Small intestine (tissue), 7 donors: ENCODE results near the gene LGMN. TPM values are rescaled to one million over a fixed set of nuclear protein-coding genes. Genes with fewer than 3 reads are reported as not detected.

Source experiments
- DNase-seq, 2 donors: peaks; one replicate each; pipeline versions ENCODE4 v3.0.0 to v3.0.0-alpha.2; 2013
- FAIRE-seq: peaks from 2 replicates; lab custom pipeline; 2012; peaks lifted over from hg19 to GRCh38; lab: Jason Lieb, UNC
- H3K27ac ChIP-seq, 3 donors: one replicate each; pipeline ENCODE4 v1.5.1; 2013; ENCODE audit warnings: low read length in 2 of 3, mild to moderate bottlenecking in 2 of 3, control low read depth in 1 of 3, inconsistent platforms in 1 of 3, low read depth in 1 of 3, moderate library complexity in 1 of 3
- H3K27me3 ChIP-seq, 3 donors: one replicate each; pipeline ENCODE4 v1.6.1; 2013; ENCODE audit warnings: low read length in 3 of 3, inconsistent platforms in 1 of 3; ENCODE audit not compliant: control insufficient read depth in 3 of 3, insufficient read depth in 3 of 3
- H3K36me3 ChIP-seq, 3 donors: one replicate each; pipeline ENCODE4 v1.6.1; 2013; ENCODE audit warnings: low read length in 3 of 3, inconsistent platforms in 1 of 3, low read depth in 1 of 3, mild to moderate bottlenecking in 1 of 3, moderate library complexity in 1 of 3; ENCODE audit not compliant: control insufficient read depth in 3 of 3, insufficient read depth in 2 of 3
- H3K4me1 ChIP-seq, 3 donors: one replicate each; pipeline ENCODE4 v1.6.1; 2013; ENCODE audit warnings: low read length in 2 of 3, inconsistent platforms in 1 of 3, low read depth in 1 of 3, mild to moderate bottlenecking in 1 of 3, moderate library complexity in 1 of 3; ENCODE audit not compliant: control insufficient read depth in 3 of 3, insufficient read depth in 2 of 3
- H3K4me3 ChIP-seq, 3 donors: one replicate each; pipeline ENCODE4 v1.5.1; 2013; ENCODE audit warnings: low read length in 3 of 3, control low read depth in 1 of 3, inconsistent platforms in 1 of 3, low read depth in 1 of 3, mild to moderate bottlenecking in 1 of 3, moderate library complexity in 1 of 3
- H3K9me3 ChIP-seq, 2 donors: one replicate each; pipeline ENCODE4 v1.6.1; 2013; ENCODE audit warnings: low read depth in 1 of 2, low read length in 1 of 2; ENCODE audit not compliant: control insufficient read depth in 2 of 2, insufficient read depth in 1 of 2
- WGBS, 3 donors: extraction: QIAGEN DNeasy Blood & Tissue Kit; methylation state at CpG; one replicate each; pipeline ENCODE4 v1.1.7; 2013; 5-methylcytosine and 5-hydroxymethylcytosine counted together
- polyA plus RNA-seq, 4 donors: library from polyadenylated mRNA; stranded (reverse) in 3 of 4; unstranded in 1 of 4; fragments of 200-250 nt in 3 of 4; fragments of 120-200 nt in 1 of 4; gene quantifications; one replicate each; pipeline versions ENCODE4 v1.2.1 to v1.2.3, GENCODE V29; 2013
- donor health status: healthy with polysubstance abuse.
- donor health status: control.
- donor health status: control.
- donor health status: Bipolar disorder and iron deficiency.
- donor health status: healthy.

LGMN gene
- polyA plus RNA-seq, 4 donors: 57.8 to 386 (median 62.3) TPM

GRCh38 chr14:92728759-92729364, 19.6 kb downstream of the LGMN start:
- Histone ChIP-seq H3K27ac (peak overlapping the region in 2 of 3 donors; percentile 14 to 37), H3K9me3 (peaks cover 0 to 11% of the 10 kb centered on the region in 2 donors), H3K4me1 (peaks cover 2 to 9% (median 7%) of the 10 kb centered on the region in 3 donors), H3K27me3 (no peaks in the 10 kb centered on the region), H3K4me3 (no peak overlapping the region), H3K36me3 (peaks cover 0 to 69% (median 0%) of the 10 kb centered on the region in 3 donors)
- FAIRE-seq (no peak), DNase-seq (peak in 1 of 2 donors; percentile 85)
- 3 to 51% (median 27%) methylated on average over 6 to 8 of the region's 8 CpGs for WGBS, 3 donors

- DNase-seq: no peak
- peaks cover 2 to 9% (median 7%) of the 10 kb centered on the region in 3 donors for H3K4me1 ChIP-seq
- peak overlapping the region; percentile 64 to 96 (median 91) for H3K27ac ChIP-seq
- H3K9me3 ChIP-seq: peaks cover 0 to 8% of the 10 kb centered on the region in 2 donors
- no peaks in the 10 kb centered on the region for H3K27me3 ChIP-seq
- peaks cover 0 to 62% (median 0%) of the 10 kb centered on the region in 3 donors for H3K36me3 ChIP-seq
- H3K4me3 ChIP-seq: no peak overlapping the region
- no peak for FAIRE-seq
- WGBS, 3 donors: 82 to 85% (median 85%) methylated on average over 8 of the region's 8 CpGs
Measured at GRCh38 chr14:92726933-92727262, 21.5 kb downstream of the LGMN start.

- Histone ChIP-seq H3K36me3 (peaks cover 0 to 60% (median 0%) of the 10 kb centered on the region in 3 donors), H3K27ac (peak overlapping the region; percentile 64 to 96 (median 91)), H3K27me3 (no peaks in the 10 kb centered on the region), H3K4me1 (peaks cover 2 to 9% (median 7%) of the 10 kb centered on the region in 3 donors), H3K9me3 (peaks cover 0 to 5% of the 10 kb centered on the region in 2 donors), H3K4me3 (no peak overlapping the region)
- DNase-seq (peak; percentile 72 to 92), FAIRE-seq (no peak)
- 34 to 63% (median 44%) methylated on average over 12 of the region's 12 CpGs for WGBS, 3 donors
Measured at GRCh38 chr14:92726135-92726932, 22.1 kb downstream of the LGMN start.

GRCh38 chr14:92724516-92725340, 23.7 kb downstream of the LGMN start:
- FAIRE-seq: no peak
- peak overlapping the region; percentile 14 to 36 (median 16) for H3K27ac ChIP-seq
- 45 to 90% (median 53%) methylated on average over 14 of the region's 14 CpGs for WGBS, 3 donors
- H3K36me3 ChIP-seq: peaks cover 0 to 57% (median 0%) of the 10 kb centered on the region in 3 donors
- no peaks in the 10 kb centered on the region for H3K27me3 ChIP-seq
- H3K4me1 ChIP-seq: peaks cover 2 to 20% (median 7%) of the 10 kb centered on the region in 3 donors
- H3K4me3 ChIP-seq: no peak overlapping the region
- peak; percentile 41 to 59 for DNase-seq
- peaks cover 0 to 5% of the 10 kb centered on the region in 2 donors for H3K9me3 ChIP-seq

- peak overlapping the region in 2 of 3 donors; percentile 21 to 23 for H3K27ac ChIP-seq
- H3K4me1 ChIP-seq: peaks cover 0 to 14% (median 2%) of the 10 kb centered on the region in 3 donors
- H3K36me3 ChIP-seq: peaks cover 0 to 44% (median 0%) of the 10 kb centered on the region in 3 donors
- H3K27me3 ChIP-seq: no peaks in the 10 kb centered on the region
- FAIRE-seq (peak; percentile 95), DNase-seq (peak; percentile 81 to 98)
- H3K4me3 ChIP-seq: no peak overlapping the region
- 14 to 50% (median 34%) methylated on average over 5 of the region's 5 CpGs for whole genome bisulfite sequencing, 3 donors
- H3K9me3 ChIP-seq: no peaks in the 10 kb centered on the region
Measured at GRCh38 chr14:92719890-92720323, 28.5 kb downstream of the LGMN start.

- Histone ChIP-seq H3K27ac (peak overlapping the region in 2 of 3 donors; percentile 11 to 23), H3K36me3 (peaks cover 0 to 44% (median 0%) of the 10 kb centered on the region in 3 donors), H3K9me3 (no peaks in the 10 kb centered on the region), H3K4me1 (peaks cover 0 to 14% (median 2%) of the 10 kb centered on the region in 3 donors), H3K27me3 (no peaks in the 10 kb centered on the region), H3K4me3 (no peak overlapping the region)
- WGBS, 3 donors: 10 to 58% (median 48%) methylated on average over 2 of the region's 2 CpGs
- no peak for FAIRE-seq
- no peak for DNase-seq
Measured at GRCh38 chr14:92719421-92719820, 29.0 kb downstream of the LGMN start.

GRCh38 chr14:92718664-92719063, 29.8 kb downstream of the LGMN start:
- peaks cover 0 to 14% (median 0%) of the 10 kb centered on the region in 3 donors for H3K4me1 ChIP-seq
- no peaks in the 10 kb centered on the region for H3K9me3 ChIP-seq
- peaks cover 0 to 43% (median 0%) of the 10 kb centered on the region in 3 donors for H3K36me3 ChIP-seq
- DNase-seq (no peak), FAIRE-seq (no peak)
- 91 to 98% (median 93%) methylated on average over 8 of the region's 8 CpGs for WGBS, 3 donors
- H3K27me3 ChIP-seq: no peaks in the 10 kb centered on the region
- no peak overlapping the region for H3K27ac ChIP-seq
- H3K4me3 ChIP-seq: no peak overlapping the region
